CD14-positive monocyte (primary cell): Measurements from ENCODE around the gene SRXN1. TPM values are rescaled to one million over a fixed set of nuclear protein-coding genes. Genes with fewer than 3 reads are reported as not detected.
A peak's percentile ranks its signal among the peaks of the same experiment; 100 is the strongest.

Experiments used
- DNase-seq, 3 donors: peaks; one replicate each; pipeline ENCODE4 v3.0.0-alpha.2; 2011 to 2022
- H2AFZ ChIP-seq: 2 replicates; pipeline ENCODE4 v1.6.0; 2012; ENCODE audit warnings: mild to moderate bottlenecking, low read depth, low read length, inconsistent platforms; ENCODE audit not compliant: insufficient read depth, poor library complexity, severe bottlenecking
- H3K27ac ChIP-seq, 2 donors: 1 replicate in 1 of 2; 2 replicates in 1 of 2; pipeline ENCODE4 v1.5.1; 2012 to 2013; ENCODE audit warnings: low read length in 2 of 2, control low read depth in 1 of 2, inconsistent platforms in 1 of 2, low read depth in 1 of 2, mild to moderate bottlenecking in 1 of 2
- H3K27me3 ChIP-seq, 2 donors: one replicate each; pipeline versions ENCODE4 v1.6.0 to v1.6.1; 2011 to 2013; ENCODE audit warnings: low read length in 2 of 2; ENCODE audit not compliant: control insufficient read depth in 2 of 2, insufficient read depth in 2 of 2
- H3K36me3 ChIP-seq, 2 donors: replicated peaks in 1 of 2; 1 replicate in 1 of 2; 2 replicates in 1 of 2; pipeline versions ENCODE4 v1.5.1 to v1.6.1; 2012 to 2013; ENCODE audit warnings: low read length in 2 of 2, control low read depth in 1 of 2, inconsistent platforms in 1 of 2, mild to moderate bottlenecking in 1 of 2; ENCODE audit not compliant: insufficient read depth in 2 of 2, control insufficient read depth in 1 of 2
- H3K4me1 ChIP-seq, 2 donors: 1 replicate in 1 of 2; 2 replicates in 1 of 2; pipeline versions ENCODE4 v1.5.1 to v1.6.1; 2012 to 2013; ENCODE audit warnings: low read length in 2 of 2, control low read depth in 1 of 2, inconsistent platforms in 1 of 2, mild to moderate bottlenecking in 1 of 2, moderate library complexity in 1 of 2; ENCODE audit not compliant: insufficient read depth in 2 of 2, control insufficient read depth in 1 of 2
- H3K4me2 ChIP-seq: replicated peaks from 2 replicates; pipeline ENCODE3; 2012; ENCODE audit warnings: low read length, moderate library complexity, mild to moderate bottlenecking; ENCODE audit not compliant: poor library complexity, severe bottlenecking; ENCODE audit errors: extremely low read depth
- H3K4me3 ChIP-seq, 3 experiments: fragments of 200-600 bp in 1 of 3; sonication (generic) in 1 of 3; replicated peaks in 1 of 3; 1 replicate in 2 of 3; 2 replicates in 1 of 3; pipeline ENCODE4 v1.5.1; 2011 to 2013; ENCODE audit warnings: low read length in 3 of 3, mild to moderate bottlenecking in 3 of 3, control low read depth in 2 of 3, low read depth in 2 of 3, inconsistent platforms in 1 of 3, moderate library complexity in 1 of 3
- H3K79me2 ChIP-seq: 2 replicates; pipeline ENCODE4 v1.6.0; 2012; ENCODE audit warnings: mild to moderate bottlenecking, control low read depth, inconsistent platforms, low read length, moderate library complexity; ENCODE audit not compliant: insufficient read depth
- H3K9ac ChIP-seq: 2 replicates; pipeline ENCODE4 v1.6.0; 2017; ENCODE audit warnings: low read length, mild to moderate bottlenecking; ENCODE audit not compliant: insufficient read depth, poor library complexity, severe bottlenecking
- H3K9me3 ChIP-seq, 2 donors: replicated peaks in 1 of 2; 1 replicate in 1 of 2; 2 replicates in 1 of 2; pipeline versions ENCODE4 v1.5.1 to v1.6.1; 2012 to 2013; ENCODE audit warnings: low read length in 2 of 2, control low read depth in 1 of 2; ENCODE audit not compliant: control insufficient read depth in 1 of 2, insufficient read depth in 1 of 2
- H4K20me1 ChIP-seq: 2 replicates; pipeline ENCODE4 v1.6.0; 2012; ENCODE audit warnings: mild to moderate bottlenecking, low read length, control low read depth, moderate library complexity; ENCODE audit not compliant: insufficient read depth
- H3K27ac Mint-ChIP-seq, 7 donors: one replicate each; pipeline ENCODE4 v1.8.0; 2020; ENCODE audit warnings: mild to moderate bottlenecking in 7 of 7, mixed read lengths in 7 of 7, moderate library complexity in 6 of 7, inconsistent platforms in 2 of 7
- H3K27me3 Mint-ChIP-seq, 3 donors: one replicate each; pipeline ENCODE4 v1.8.0; 2021 to 2022; ENCODE audit warnings: low read depth in 3 of 3, mild to moderate bottlenecking in 3 of 3, mixed read lengths in 3 of 3, moderate library complexity in 3 of 3, inconsistent platforms in 1 of 3
- H3K36me3 Mint-ChIP-seq, 2 donors: one replicate each; pipeline ENCODE4 v1.8.0; 2020; ENCODE audit warnings: mixed read lengths in 2 of 2, inconsistent platforms in 1 of 2, mild to moderate bottlenecking in 1 of 2
- H3K4me1 Mint-ChIP-seq: one replicate; pipeline ENCODE4 v1.8.0; 2020; ENCODE audit warnings: mild to moderate bottlenecking, mixed read lengths
- H3K4me3 Mint-ChIP-seq, 2 donors: one replicate each; pipeline ENCODE4 v1.8.0; 2020; ENCODE audit warnings: mild to moderate bottlenecking in 2 of 2, mixed read lengths in 2 of 2, moderate library complexity in 1 of 2
- H3K9me3 Mint-ChIP-seq, 7 donors: one replicate each; pipeline ENCODE4 v1.8.0; 2020 to 2022; ENCODE audit warnings: mixed read lengths in 7 of 7, mild to moderate bottlenecking in 6 of 7, moderate library complexity in 6 of 7, inconsistent platforms in 2 of 7
- CTCF ChIP-seq: fragments of 200-600 bp; IDR thresholded peaks from one replicate; pipeline ENCODE4 v1.8.0; 2022; ENCODE audit warnings: antibody characterized with exemption, mild to moderate bottlenecking
- WGBS: methylation state at CpG from one replicate; pipeline ENCODE4 v1.1.5; 2013; ENCODE audit warnings: missing lambda C conversion rate; ENCODE audit not compliant: insufficient coverage; 5-methylcytosine and 5-hydroxymethylcytosine counted together
- intact Hi-C, 2 donors: fragments of 100-400 bp; cut with micrococcal nuclease; formaldehyde crosslinking; loops; one replicate each; pipeline versions ENCODE4 v1.15.0 to v1.15.1; 2023
- polyA minus RNA-seq: library from RNA; depleted of rRNA, polyadenylated mRNA; stranded (reverse); fragments of >200 nt; gene quantifications from 2 replicates; pipeline ENCODE4 v1.2.3, GENCODE V29; 2012
- polyA plus RNA-seq, 3 donors: library from polyadenylated mRNA; depleted of rRNA in 1 of 3; unstranded in 2 of 3; stranded (reverse) in 1 of 3; fragments of 300-500 nt in 2 of 3; fragments of >200 nt in 1 of 3; fragmentation: Illumina TruSeq in 2 of 3; gene quantifications; 1 replicate in 2 of 3; 2 replicates in 1 of 3; pipeline ENCODE4 v1.2.3, GENCODE V29; 2012 to 2021
- total RNA-seq, 12 experiments: library from RNA in 1 of 12; stranded (reverse) in 1 of 12; fragments of 120-200 nt in 1 of 12; gene quantifications; one replicate each; pipeline ENCODE4 v1.2.4 and lab custom pipeline; 2013 to 2026; ENCODE audit warnings: mixed read lengths in 6 of 12, inconsistent platforms in 1 of 12

The SRXN1 gene
- total RNA-seq (2013) = 41.3 TPM
- polyA plus RNA-seq (10 to 100 TPM; 33.5 to 62.4 (median 56.6) TPM), polyA minus RNA-seq (21.6 and 27.6 TPM in 2 replicates), total RNA-seq (lab: John Stamatoyannopoulos, UW) (0.12 to 1.0 (median 0.48) reads per million in 11 experiments)

- Mint-ChIP-seq H3K36me3 (peaks cover 30 to 34% of the 10 kb centered on the region in 2 donors), H3K27me3 (peaks cover 0 to 2% (median 0%) of the 10 kb centered on the region in 3 donors), H3K27ac (peak within 1 kb of the TSS; percentile 89 to 97 (median 94)), H3K4me1 (peaks cover 53% of the 10 kb centered on the region), H3K4me3 (peak within 1 kb of the TSS; percentile 93 to 95), H3K9me3 (peaks cover 0 to 2% (median 0%) of the 10 kb centered on the region in 7 donors)
- Histone ChIP-seq H3K27me3 (no peaks in the 10 kb centered on the region), H4K20me1 (peaks cover 38% of the 10 kb centered on the region), H3K36me3 (peaks cover 23 to 30% of the 10 kb centered on the region in 2 donors), H3K79me2 (peaks cover 27% of the 10 kb centered on the region), H3K4me2 (peak within 1 kb of the TSS; percentile 78), H3K9me3 (peaks cover 0 to 4% of the 10 kb centered on the region in 2 donors), H3K9ac (peak within 1 kb of the TSS; percentile 94), H3K27ac (peak within 1 kb of the TSS; percentile 62 to 96), H2AFZ (peak within 1 kb of the TSS; percentile 73), H3K4me1 (peaks cover 35 to 49% of the 10 kb centered on the region in 2 donors), H3K4me3 (peak within 1 kb of the TSS; percentile 89 to 99 (median 94))
- peak; percentile 66 for TF ChIP-seq CTCF
- DNase-seq = peak; percentile 93 to 97 (median 93)
- under 1% methylated on average over 71 of the region's 74 CpGs for WGBS
- intact Hi-C loops = loop anchor here in 1 of 2 donors (2.0 to 10.0 kb wide), 3 partner anchors 14 to 182 kb away; partner anchors contain the start of genes CSNK2A1 and FAM110A
Observed at GRCh38 chr20:653110-653589, at the start of gene SRXN1. Gene SRXN1 (minus strand): TSS chr20:653200. CDS start chr20:653185, 15 bp downstream.

- no peak for TF ChIP-seq CTCF
- no peaks in the 10 kb centered on the region for H3K27me3 ChIP-seq
- H3K4me3 ChIP-seq = no peak overlapping the region
- no peak overlapping the region for H3K4me2 ChIP-seq
- H2AFZ ChIP-seq = no peak overlapping the region
- H3K4me1 ChIP-seq = no peaks in the 10 kb centered on the region
- intact Hi-C loops = no loop called here
- Mint-ChIP-seq H3K4me3 (no peak overlapping the region), H3K9me3 (peaks cover 0 to 2% (median 0%) of the 10 kb centered on the region in 7 donors), H3K4me1 (no peaks in the 10 kb centered on the region), H3K36me3 (no peaks in the 10 kb centered on the region), H3K27me3 (peaks cover 6 to 8% (median 6%) of the 10 kb centered on the region in 3 donors), H3K27ac (no peak overlapping the region)
- H3K79me2 ChIP-seq = no peaks in the 10 kb centered on the region
- DNase-seq = no peak
- H3K9ac ChIP-seq = no peak overlapping the region
- H3K27ac ChIP-seq = no peak overlapping the region
- H3K36me3 ChIP-seq = no peaks in the 10 kb centered on the region
- WGBS = 74% methylated on average over 5 of the region's 6 CpGs
- H3K9me3 ChIP-seq = no peaks in the 10 kb centered on the region
- no peaks in the 10 kb centered on the region for H4K20me1 ChIP-seq
Observed at GRCh38 chr20:701401-702129, 48.6 kb upstream of the SRXN1 start.
